ENCODE data around the gene PSMD2. TPM values are rescaled to one million over a fixed set of nuclear protein-coding genes. Genes with fewer than 3 reads are reported as not detected.

The PSMD2 gene
- total RNA-seq, 1 experiment from 2014 or later = 285 TPM

- ChIA-PET POLR2A (interaction anchor here (0.6 kb wide), 1 partner anchor 74 kb away, joined by 3 read pairs; no protein-coding TSS in a partner anchor), CTCF (no interaction called here)
- Histone ChIP-seq H3K4me3 (ENCODE audit: low read depth, low read length) (no peak overlapping the region), H3K36me3 (ENCODE audit: control insufficient read depth, insufficient read depth, low read length) (peaks cover 20% of the 10 kb centered on the region), H3K27me3 (replicated peaks; ENCODE audit: control insufficient read depth, insufficient read depth, low read length) (no peaks in the 10 kb centered on the region), H3K4me1 (no peaks in the 10 kb centered on the region), H3K9me3 (no peaks in the 10 kb centered on the region)
- Mint-ChIP-seq H3K4me3 (ENCODE audit: unreplicated experiment) (no peak overlapping the region), H3K27ac (ENCODE audit: unreplicated experiment) (peak overlapping the region; percentile 84), H3K27me3 (ENCODE audit: insufficient read depth, unreplicated experiment) (no peaks in the 10 kb centered on the region), H3K36me3 (ENCODE audit: insufficient read depth, unreplicated experiment) (peaks cover 100% of the 10 kb centered on the region), H3K4me1 (ENCODE audit: low read depth, unreplicated experiment) (no peaks in the 10 kb centered on the region), H3K9me3 (ENCODE audit: unreplicated experiment) (no peaks in the 10 kb centered on the region)
- TF ChIP-seq CTCF (IDR thresholded peaks at IDR 0.05; ENCODE audit: insufficient read depth in 1 of 2, low read depth in 1 of 2, low read length in 1 of 2, severe bottlenecking in 1 of 2, unreplicated experiment in 1 of 2) = no peak
- DNase-seq = no peak
- intact Hi-C loops (cut with micrococcal nuclease; ENCODE audit: unreplicated experiment) = no loop called here
- BruUV-seq (replicated peaks) = no TSS peak
Observed at GRCh38 chr3:184327171-184327570, 28.1 kb downstream of the PSMD2 start.

- intact Hi-C loops (cut with micrococcal nuclease; ENCODE audit: unreplicated experiment) = no loop called here
- Histone ChIP-seq H3K27me3 (replicated peaks; ENCODE audit: control insufficient read depth, insufficient read depth, low read length) (no peaks in the 10 kb centered on the region), H3K4me1 (no peaks in the 10 kb centered on the region), H3K4me3 (ENCODE audit: low read depth, low read length) (no peak overlapping the region), H3K9me3 (no peaks in the 10 kb centered on the region), H3K36me3 (ENCODE audit: control insufficient read depth, insufficient read depth, low read length) (peaks cover 13% of the 10 kb centered on the region)
- ChIA-PET POLR2A (no interaction called here), CTCF (no interaction called here)
- no TSS peak for BruUV-seq (replicated peaks)
- no peaks in the 10 kb centered on the region for H3K4me1 Mint-ChIP-seq (ENCODE audit: low read depth, unreplicated experiment)
- no peaks in the 10 kb centered on the region for H3K27me3 Mint-ChIP-seq (ENCODE audit: insufficient read depth, unreplicated experiment)
- TF ChIP-seq CTCF (IDR thresholded peaks at IDR 0.05; ENCODE audit: insufficient read depth in 1 of 2, low read depth in 1 of 2, low read length in 1 of 2, severe bottlenecking in 1 of 2, unreplicated experiment in 1 of 2) = no peak
- peaks cover 100% of the 10 kb centered on the region for H3K36me3 Mint-ChIP-seq (ENCODE audit: insufficient read depth, unreplicated experiment)
- no peak for DNase-seq
- no peak overlapping the region for H3K4me3 Mint-ChIP-seq (ENCODE audit: unreplicated experiment)
- no peaks in the 10 kb centered on the region for H3K9me3 Mint-ChIP-seq (ENCODE audit: unreplicated experiment)
- no peak overlapping the region for H3K27ac Mint-ChIP-seq (ENCODE audit: unreplicated experiment)
Observed at GRCh38 chr3:184328516-184328915, 29.5 kb downstream of the PSMD2 start.

- H3K4me1 ChIP-seq = no peaks in the 10 kb centered on the region
- Mint-ChIP-seq H3K36me3 (ENCODE audit: insufficient read depth, unreplicated experiment) (peaks cover 99% of the 10 kb centered on the region), H3K4me3 (ENCODE audit: unreplicated experiment) (no peak overlapping the region)
Observed at GRCh38 chr3:184332370-184333090, 33.5 kb downstream of the PSMD2 start.

More at GRCh38 chr3:184332370-184333090, 33.5 kb downstream of the PSMD2 start:
- H3K4me1 Mint-ChIP-seq (ENCODE audit: low read depth, unreplicated experiment) = no peaks in the 10 kb centered on the region
- DNase-seq = no peak
- no peaks in the 10 kb centered on the region for H3K27me3 ChIP-seq (replicated peaks; ENCODE audit: control insufficient read depth, insufficient read depth, low read length)
- no peak overlapping the region for H3K4me3 ChIP-seq (ENCODE audit: low read depth, low read length)
- POLR2A ChIA-PET = no interaction called here
- peaks cover 11% of the 10 kb centered on the region for H3K36me3 ChIP-seq (ENCODE audit: control insufficient read depth, insufficient read depth, low read length)
- peak overlapping the region; percentile 22 for H3K27ac Mint-ChIP-seq (ENCODE audit: unreplicated experiment)
- no peaks in the 10 kb centered on the region for H3K9me3 ChIP-seq
- BruUV-seq (replicated peaks) = no TSS peak
- H3K27me3 Mint-ChIP-seq (ENCODE audit: insufficient read depth, unreplicated experiment) = no peaks in the 10 kb centered on the region
- CTCF ChIA-PET = no interaction called here
- no peak for TF ChIP-seq CTCF (IDR thresholded peaks at IDR 0.05; ENCODE audit: insufficient read depth in 1 of 2, low read depth in 1 of 2, low read length in 1 of 2, severe bottlenecking in 1 of 2, unreplicated experiment in 1 of 2)
- H3K9me3 Mint-ChIP-seq (ENCODE audit: unreplicated experiment) = no peaks in the 10 kb centered on the region
- intact Hi-C loops (cut with micrococcal nuclease; ENCODE audit: unreplicated experiment) = no loop called here
